ENCODE results near the gene AKNA. TPM values are rescaled to one million over a fixed set of nuclear protein-coding genes. Genes with fewer than 3 reads are reported as not detected.

The AKNA gene
- total RNA-seq, 1 donor from 2014 or later: 12.8 TPM

- DNase-seq: no peak
Measured at GRCh38 chr9:114394523-114395333, 6.9 kb upstream of the AKNA start.

- no peak for DNase-seq
Measured at GRCh38 chr9:114392749-114393112, 4.9 kb upstream of the AKNA start.

GRCh38 chr9:114390952-114391351, 3.2 kb upstream of the AKNA start:
- DNase-seq: no peak

GRCh38 chr9:114389612-114390368, 2.0 kb upstream of the AKNA start:
- DNase-seq: no peak

- no peak for DNase-seq
Measured at GRCh38 chr9:114388764-114389375, 1.1 kb upstream of the AKNA start.

- no peak for DNase-seq
Measured at GRCh38 chr9:114388357-114388682, 538 bp upstream of the AKNA start.

GRCh38 chr9:114386886-114387679, 699 bp downstream of the AKNA start:
- DNase-seq: no peak

- no peak for DNase-seq
Measured at GRCh38 chr9:114386361-114386885, 1.4 kb downstream of the AKNA start.

GRCh38 chr9:114385397-114386181, 2.2 kb downstream of the AKNA start:
- no peak for DNase-seq

GRCh38 chr9:114384836-114385396, 2.9 kb downstream of the AKNA start:
- no peak for DNase-seq

- DNase-seq: no peak
Measured at GRCh38 chr9:114384341-114384740, 3.4 kb downstream of the AKNA start.

GRCh38 chr9:114383521-114384231, 4.1 kb downstream of the AKNA start:
- DNase-seq: peak; percentile 52

GRCh38 chr9:114382699-114383520, 4.9 kb downstream of the AKNA start:
- no peak for DNase-seq

GRCh38 chr9:114378883-114379282, 8.9 kb downstream of the AKNA start:
- DNase-seq: no peak

- DNase-seq: no peak
Measured at GRCh38 chr9:114378016-114378415, 9.8 kb downstream of the AKNA start.

- no peak for DNase-seq
Measured at GRCh38 chr9:114376586-114377445, 11.0 kb downstream of the AKNA start.

- DNase-seq: no peak
Measured at GRCh38 chr9:114375386-114376175, 12.2 kb downstream of the AKNA start.

- no peak for DNase-seq
Measured at GRCh38 chr9:114374936-114375335, 12.8 kb downstream of the AKNA start.

Measured in skin of body (tissue), 2 donors.